ENCODE data around the gene ZNF556. TPM values are rescaled to one million over a fixed set of nuclear protein-coding genes. Genes with fewer than 3 reads are reported as not detected.

Gene ZNF556
- total and polyA plus RNA-seq, 10 of the 15 experiments (the other 5 are each of a cell fraction or from before 2014, with no cell fraction given): not detected

DNA sequence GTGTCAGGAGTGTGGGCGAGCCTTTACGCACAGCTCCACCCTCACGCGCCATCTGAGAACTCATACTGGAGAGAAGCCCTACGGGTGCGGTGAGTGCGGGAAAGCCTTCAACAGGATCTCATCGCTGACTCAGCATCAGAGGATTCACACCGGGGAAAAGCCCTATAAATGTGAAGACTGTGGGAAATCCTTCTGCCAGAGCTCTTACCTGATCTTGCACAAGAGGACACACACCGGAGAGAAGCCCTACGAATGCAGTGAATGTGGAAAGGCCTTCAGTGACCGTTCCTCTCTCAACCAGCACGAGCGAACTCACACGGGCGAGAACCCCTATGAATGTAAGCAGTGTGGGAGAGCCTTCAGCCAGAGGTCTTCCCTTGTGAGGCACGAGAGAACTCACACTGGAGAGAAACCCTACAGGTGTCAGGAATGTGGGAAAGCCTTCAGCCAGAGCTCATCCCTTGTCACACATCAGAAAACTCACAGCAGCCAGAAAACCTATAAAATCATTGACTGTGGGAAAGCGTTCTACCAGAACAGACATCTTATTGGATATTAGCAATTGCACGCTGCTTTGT is 32.8 kb upstream of the ZNF556 start:
- intact Hi-C loops (cut with micrococcal nuclease; ENCODE audit: unreplicated experiment) (no loop called here), in situ Hi-C loops (cut with MboI) (no loop called here)
- FAIRE-seq (no peak), ATAC-seq (no peak), DNase-seq (ENCODE audit: low read depth, low spot score) (no peak)
- H2AFZ ChIP-seq (ENCODE audit: control insufficient read depth, low read depth, low read length): no peak overlapping the region
- CTCF ChIA-PET: no interaction called here
- peaks cover 27% of the 10 kb centered on the region for H3K9me3 ChIP-seq (replicated peaks; ENCODE audit: control insufficient read depth, insufficient read depth, low read length)
- SMC1A ChIA-PET (ENCODE audit: uncharacterized antibody, unreplicated experiment): no interaction called here
- H3K27me3 ChIP-seq (replicated peaks in 1 of 2; ENCODE audit: control insufficient read depth in 2 of 2, insufficient read depth in 2 of 2, low read length in 1 of 2): no peaks in the 10 kb centered on the region
- H4K20me1 ChIP-seq (ENCODE audit: control insufficient read depth, insufficient read depth): no peaks in the 10 kb centered on the region
- no peak overlapping the region for H3K9ac ChIP-seq (ENCODE audit: control insufficient read depth, insufficient read depth, low read length)
- H3K4me2 ChIP-seq (ENCODE audit: control insufficient read depth, insufficient read depth): no peak overlapping the region
- no peaks in the 10 kb centered on the region for H3K79me2 ChIP-seq (ENCODE audit: control insufficient read depth, insufficient read depth, low read length)
- WGBS (ENCODE audit: insufficient coverage, insufficient replicate concordance, low lambda C conversion rate, missing lambda C conversion rate): 81% methylated on average over 19 of the region's 19 CpGs
- H3K27ac ChIP-seq (ENCODE audit: control insufficient read depth, insufficient read depth): no peak overlapping the region
- no peaks in the 10 kb centered on the region for H3K4me1 ChIP-seq (ENCODE audit: control insufficient read depth, insufficient read depth, low read length)
- POLR2A ChIA-PET: no interaction called here
- BruUV-seq (replicated peaks): TSS peak; percentile 66
- no peak overlapping the region for H3K4me3 ChIP-seq
- RAD21 ChIA-PET (ENCODE audit: unreplicated experiment): no interaction called here
- no peaks in the 10 kb centered on the region for H3K36me3 ChIP-seq (ENCODE audit: control insufficient read depth in 2 of 2, insufficient read depth in 2 of 2, low read length in 1 of 2)
- TF ChIP-seq ZNF274 (IDR thresholded peaks at IDR 0.05; ENCODE audit: insufficient read depth, insufficient read length) (peak; percentile 98), CBX5 (IDR thresholded peaks at IDR 0.05; ENCODE audit: low read depth) (peak; percentile 89), MYB (IDR thresholded peaks at IDR 0.05; ENCODE audit: borderline replicate concordance, low read depth, low read length) (no peak), SP1 (IDR thresholded peaks at IDR 0.05; ENCODE audit: low read depth, low read length) (no peak), ETV6 (conservative IDR thresholded peaks at IDR 0.05 in 1 of 2, IDR thresholded peaks at IDR 0.05 in 1 of 2; ENCODE audit: borderline replicate concordance in 1 of 2, low read depth in 1 of 2) (no peak), KLF5 (IDR thresholded peaks at IDR 0.05; ENCODE audit: partially characterized antibody) (peak; percentile 60), CBX3 (IDR thresholded peaks at IDR 0.05; ENCODE audit: borderline replicate concordance, low read depth) (no peak), NFYB (IDR thresholded peaks at IDR 0.05; ENCODE audit: insufficient read depth, low read depth, low read length) (no peak), EGR1 (IDR thresholded peaks at IDR 0.05; ENCODE audit: borderline replicate concordance in 1 of 2, low read depth in 2 of 2, low read length in 2 of 2) (no peak), MXI1 (IDR thresholded peaks at IDR 0.05; ENCODE audit: low read depth, low read length) (no peak), PML (IDR thresholded peaks at IDR 0.05; ENCODE audit: low read length) (no peak)
- TF ChIP-seq, protein P1, sequence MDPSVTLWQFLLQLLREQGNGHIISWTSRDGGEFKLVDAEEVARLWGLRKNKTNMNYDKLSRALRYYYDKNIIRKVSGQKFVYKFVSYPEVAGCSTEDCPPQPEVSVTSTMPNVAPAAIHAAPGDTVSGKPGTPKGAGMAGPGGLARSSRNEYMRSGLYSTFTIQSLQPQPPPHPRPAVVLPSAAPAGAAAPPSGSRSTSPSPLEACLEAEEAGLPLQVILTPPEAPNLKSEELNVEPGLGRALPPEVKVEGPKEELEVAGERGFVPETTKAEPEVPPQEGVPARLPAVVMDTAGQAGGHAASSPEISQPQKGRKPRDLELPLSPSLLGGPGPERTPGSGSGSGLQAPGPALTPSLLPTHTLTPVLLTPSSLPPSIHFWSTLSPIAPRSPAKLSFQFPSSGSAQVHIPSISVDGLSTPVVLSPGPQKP (IDR thresholded peaks at IDR 0.05; ENCODE audit: low read depth, low read length): no peak
- TF ChIP-seq, protein P2, sequence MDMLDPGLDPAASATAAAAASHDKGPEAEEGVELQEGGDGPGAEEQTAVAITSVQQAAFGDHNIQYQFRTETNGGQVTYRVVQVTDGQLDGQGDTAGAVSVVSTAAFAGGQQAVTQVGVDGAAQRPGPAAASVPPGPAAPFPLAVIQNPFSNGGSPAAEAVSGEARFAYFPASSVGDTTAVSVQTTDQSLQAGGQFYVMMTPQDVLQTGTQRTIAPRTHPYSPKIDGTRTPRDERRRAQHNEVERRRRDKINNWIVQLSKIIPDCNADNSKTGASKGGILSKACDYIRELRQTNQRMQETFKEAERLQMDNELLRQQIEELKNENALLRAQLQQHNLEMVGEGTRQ (IDR thresholded peaks at IDR 0.05; ENCODE audit: borderline replicate concordance, low read depth, low read length): no peak
- TF ChIP-seq, protein P3, sequence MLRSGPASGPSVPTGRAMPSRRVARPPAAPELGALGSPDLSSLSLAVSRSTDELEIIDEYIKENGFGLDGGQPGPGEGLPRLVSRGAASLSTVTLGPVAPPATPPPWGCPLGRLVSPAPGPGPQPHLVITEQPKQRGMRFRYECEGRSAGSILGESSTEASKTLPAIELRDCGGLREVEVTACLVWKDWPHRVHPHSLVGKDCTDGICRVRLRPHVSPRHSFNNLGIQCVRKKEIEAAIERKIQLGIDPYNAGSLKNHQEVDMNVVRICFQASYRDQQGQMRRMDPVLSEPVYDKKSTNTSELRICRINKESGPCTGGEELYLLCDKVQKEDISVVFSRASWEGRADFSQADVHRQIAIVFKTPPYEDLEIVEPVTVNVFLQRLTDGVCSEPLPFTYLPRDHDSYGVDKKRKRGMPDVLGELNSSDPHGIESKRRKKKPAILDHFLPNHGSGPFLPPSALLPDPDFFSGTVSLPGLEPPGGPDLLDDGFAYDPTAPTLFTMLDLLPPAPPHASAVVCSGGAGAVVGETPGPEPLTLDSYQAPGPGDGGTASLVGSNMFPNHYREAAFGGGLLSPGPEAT (IDR thresholded peaks at IDR 0.05; ENCODE audit: low read depth): no peak

All from GM12878 (cell line).